Stimulated activated naive B cell treated with anti-CD40 and anti-IgM and Interleukin-4, amounts not matched to agents 10 μg/mL and 1 μg/mL and 100 μg/mL, for 72 hours (primary cell): ENCODE data around the gene PNMA6E.
"Not testable (repeated sequence)": the region's sequence is repeated elsewhere in the genome, so short reads cannot be mapped to it uniquely, and the experiment has no call there.

Experiments
- ATAC-seq, 2 donors: fragments of 150-1000 bp; cut with Tn5 transposase; replicated peaks; 2 replicates each; pipeline ENCODE4 v1.10.0; 2021; ENCODE audit warnings: moderate library complexity in 1 of 2
- DNase-seq: peaks from one replicate; pipeline ENCODE4 v3.0.0; 2021
- H3K27ac Mint-ChIP-seq: one replicate; pipeline ENCODE4 v1.8.0; 2022; ENCODE audit warnings: mild to moderate bottlenecking, mixed read lengths
- H3K27me3 Mint-ChIP-seq, 2 donors: one replicate each; pipeline ENCODE4 v1.8.0; 2022; ENCODE audit warnings: mixed read lengths in 2 of 2
- H3K36me3 Mint-ChIP-seq, 2 donors: one replicate each; pipeline ENCODE4 v1.8.0; 2022; ENCODE audit warnings: mixed read lengths in 2 of 2, mild to moderate bottlenecking in 1 of 2
- H3K4me1 Mint-ChIP-seq, 2 donors: one replicate each; pipeline ENCODE4 v1.8.0; 2022; ENCODE audit warnings: mixed read lengths in 2 of 2, mild to moderate bottlenecking in 1 of 2
- H3K4me3 Mint-ChIP-seq, 2 donors: one replicate each; pipeline ENCODE4 v1.8.0; 2022; ENCODE audit warnings: mild to moderate bottlenecking in 2 of 2, mixed read lengths in 2 of 2, moderate library complexity in 1 of 2
- H3K9me3 Mint-ChIP-seq, 2 donors: one replicate each; pipeline ENCODE4 v1.8.0; 2022; ENCODE audit warnings: mixed read lengths in 2 of 2, mild to moderate bottlenecking in 1 of 2

Gene PNMA6E

GRCh38 chrX:153392642-153393321 lies 8.4 kb downstream of the PNMA6E start:
- no peaks in the 10 kb centered on the region for H3K9me3 Mint-ChIP-seq
- H3K27ac Mint-ChIP-seq: no peak overlapping the region
- DNase-seq (no peak), ATAC-seq (no peak)
- no peaks in the 10 kb centered on the region for H3K4me1 Mint-ChIP-seq
- no peaks in the 10 kb centered on the region for H3K36me3 Mint-ChIP-seq
- H3K4me3 Mint-ChIP-seq: no peak overlapping the region
- no peaks in the 10 kb centered on the region for H3K27me3 Mint-ChIP-seq

- H3K36me3 Mint-ChIP-seq, H3K4me3 Mint-ChIP-seq, H3K9me3 Mint-ChIP-seq, H3K27ac Mint-ChIP-seq, ATAC-seq, DNase-seq, H3K27me3 Mint-ChIP-seq, H3K4me1 Mint-ChIP-seq: not testable (repeated sequence)
Observed at GRCh38 chrX:153389460-153389768, 11.7 kb downstream of the PNMA6E start.

GRCh38 chrX:153388722-153389459 lies 12.3 kb downstream of the PNMA6E start:
- DNase-seq (no peak), ATAC-seq (no peak)
- Mint-ChIP-seq H3K4me3 (no peak overlapping the region), H3K9me3 (no peaks in the 10 kb centered on the region), H3K4me1 (no peaks in the 10 kb centered on the region), H3K27ac (no peak overlapping the region), H3K27me3 (peaks cover 0 to 7% of the 10 kb centered on the region in 2 donors), H3K36me3 (no peaks in the 10 kb centered on the region)

GRCh38 chrX:153387987-153388721 lies 13.0 kb downstream of the PNMA6E start:
- Mint-ChIP-seq H3K4me1 (no peaks in the 10 kb centered on the region), H3K4me3 (no peak overlapping the region), H3K27me3 (peaks cover 0 to 7% of the 10 kb centered on the region in 2 donors), H3K9me3 (no peaks in the 10 kb centered on the region), H3K36me3 (no peaks in the 10 kb centered on the region), H3K27ac (no peak overlapping the region)
- ATAC-seq: no peak
- no peak for DNase-seq

- no peaks in the 10 kb centered on the region for H3K36me3 Mint-ChIP-seq
- no peaks in the 10 kb centered on the region for H3K9me3 Mint-ChIP-seq
- H3K27me3 Mint-ChIP-seq: peaks cover 0 to 7% of the 10 kb centered on the region in 2 donors
- no peak overlapping the region for H3K4me3 Mint-ChIP-seq
- no peak overlapping the region for H3K27ac Mint-ChIP-seq
- no peaks in the 10 kb centered on the region for H3K4me1 Mint-ChIP-seq
- DNase-seq (no peak), ATAC-seq (no peak)
Observed at GRCh38 chrX:153387345-153387744, 13.8 kb downstream of the PNMA6E start.

- Mint-ChIP-seq H3K4me3 (no peak overlapping the region), H3K36me3 (no peaks in the 10 kb centered on the region), H3K9me3 (no peaks in the 10 kb centered on the region), H3K4me1 (no peaks in the 10 kb centered on the region), H3K27me3 (peaks cover 0 to 7% of the 10 kb centered on the region in 2 donors), H3K27ac (no peak overlapping the region)
- no peak for ATAC-seq
- DNase-seq: no peak
Observed at GRCh38 chrX:153386097-153386496, 15.1 kb downstream of the PNMA6E start.

GRCh38 chrX:153384973-153385372 lies 16.2 kb downstream of the PNMA6E start:
- H3K27me3 Mint-ChIP-seq, H3K4me1 Mint-ChIP-seq, ATAC-seq, H3K36me3 Mint-ChIP-seq, DNase-seq, H3K27ac Mint-ChIP-seq, H3K9me3 Mint-ChIP-seq, H3K4me3 Mint-ChIP-seq: not testable (repeated sequence)

GRCh38 chrX:153384390-153384789 lies 16.8 kb downstream of the PNMA6E start:
- H3K27me3 Mint-ChIP-seq: peaks cover 0 to 7% of the 10 kb centered on the region in 2 donors

GRCh38 chrX:153382563-153383482 lies 18.3 kb downstream of the PNMA6E start:
- no peaks in the 10 kb centered on the region for H3K9me3 Mint-ChIP-seq
- H3K27ac Mint-ChIP-seq: no peak overlapping the region
- DNase-seq (no peak), ATAC-seq (no peak)
- no peaks in the 10 kb centered on the region for H3K36me3 Mint-ChIP-seq
- H3K4me1 Mint-ChIP-seq: no peaks in the 10 kb centered on the region
- H3K27me3 Mint-ChIP-seq: peaks cover 0 to 7% of the 10 kb centered on the region in 2 donors
- H3K4me3 Mint-ChIP-seq: no peak overlapping the region

More at GRCh38 chrX:153384390-153384789, 16.8 kb downstream of the PNMA6E start:
- no peak overlapping the region for H3K27ac Mint-ChIP-seq
- H3K36me3 Mint-ChIP-seq: no peaks in the 10 kb centered on the region
- H3K4me3 Mint-ChIP-seq: no peak overlapping the region
- H3K9me3 Mint-ChIP-seq: no peaks in the 10 kb centered on the region
- no peak for ATAC-seq
- DNase-seq: no peak
- no peaks in the 10 kb centered on the region for H3K4me1 Mint-ChIP-seq

- ATAC-seq (peak; percentile 25 to 47), DNase-seq (no peak)
- H3K4me3 Mint-ChIP-seq: no peak overlapping the region
- H3K27ac Mint-ChIP-seq: no peak overlapping the region
- no peaks in the 10 kb centered on the region for H3K36me3 Mint-ChIP-seq
- no peaks in the 10 kb centered on the region for H3K4me1 Mint-ChIP-seq
- H3K27me3 Mint-ChIP-seq: peaks cover 0 to 7% of the 10 kb centered on the region in 2 donors
- no peaks in the 10 kb centered on the region for H3K9me3 Mint-ChIP-seq
Observed at GRCh38 chrX:153381684-153382532, 19.2 kb downstream of the PNMA6E start.

GRCh38 chrX:153380691-153381090 lies 20.5 kb downstream of the PNMA6E start:
- Mint-ChIP-seq H3K27me3 (no peaks in the 10 kb centered on the region), H3K9me3 (no peaks in the 10 kb centered on the region), H3K36me3 (no peaks in the 10 kb centered on the region), H3K4me3 (no peak overlapping the region), H3K27ac (no peak overlapping the region), H3K4me1 (no peaks in the 10 kb centered on the region)
- ATAC-seq: no peak
- no peak for DNase-seq

GRCh38 chrX:153379971-153380581 lies 21.1 kb downstream of the PNMA6E start:
- Mint-ChIP-seq H3K36me3 (no peaks in the 10 kb centered on the region), H3K9me3 (no peaks in the 10 kb centered on the region), H3K27ac (no peak overlapping the region), H3K27me3 (no peaks in the 10 kb centered on the region), H3K4me1 (no peaks in the 10 kb centered on the region), H3K4me3 (no peak overlapping the region)
- DNase-seq: no peak
- ATAC-seq: no peak

- Mint-ChIP-seq H3K4me1 (no peaks in the 10 kb centered on the region), H3K27me3 (peaks cover 0 to 3% of the 10 kb centered on the region in 2 donors), H3K4me3 (no peak overlapping the region), H3K27ac (no peak overlapping the region), H3K36me3 (no peaks in the 10 kb centered on the region), H3K9me3 (no peaks in the 10 kb centered on the region)
- ATAC-seq: no peak
- DNase-seq: no peak
Observed at GRCh38 chrX:153379508-153379907, 21.6 kb downstream of the PNMA6E start.
